D721Med (cell line): ENCODE measurements around the gene IQSEC3.
"Not testable (repeated sequence)": the region's sequence is repeated elsewhere in the genome, so short reads cannot be mapped to it uniquely, and the experiment has no call there.

Experiments used
- DNase-seq: peaks from one replicate; pipeline ENCODE4 v3.0.0; 2011; ENCODE audit warnings: low spot score; ENCODE audit not compliant: insufficient read length
- FAIRE-seq: peaks from 2 replicates; lab custom pipeline; 2011; peaks lifted over from hg19 to GRCh38; lab: Jason Lieb, UNC
- TF ChIP-seq, protein P1 (sequence below): IDR thresholded peaks from 2 replicates; pipeline ENCODE4 v1.5.1; 2012; ENCODE audit warnings: mild to moderate bottlenecking, control low read depth; ENCODE audit not compliant: insufficient read depth; ENCODE audit errors: missing control alignments

Gene IQSEC3

DNA sequence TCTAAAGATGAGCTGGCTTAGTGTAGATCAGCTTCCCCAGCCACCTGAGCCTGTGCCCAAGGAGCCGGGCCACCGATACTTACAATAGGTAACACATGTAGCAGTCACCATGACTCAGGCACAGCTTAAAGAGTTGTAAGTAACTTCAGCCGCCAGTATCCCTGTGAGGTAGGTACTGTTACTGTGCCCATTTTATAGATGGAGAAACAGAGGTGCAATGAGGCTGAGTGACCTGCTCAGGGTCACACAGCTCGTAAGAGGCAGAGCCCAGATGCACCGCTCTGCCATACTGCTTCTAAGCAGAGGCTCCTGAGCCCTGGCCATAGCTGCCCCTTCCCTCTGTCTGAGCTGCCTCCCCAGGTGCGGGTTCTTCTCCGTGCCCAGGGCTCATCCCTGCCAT is 58.5 kb downstream of the IQSEC3 start:
- TF ChIP-seq, protein P1, sequence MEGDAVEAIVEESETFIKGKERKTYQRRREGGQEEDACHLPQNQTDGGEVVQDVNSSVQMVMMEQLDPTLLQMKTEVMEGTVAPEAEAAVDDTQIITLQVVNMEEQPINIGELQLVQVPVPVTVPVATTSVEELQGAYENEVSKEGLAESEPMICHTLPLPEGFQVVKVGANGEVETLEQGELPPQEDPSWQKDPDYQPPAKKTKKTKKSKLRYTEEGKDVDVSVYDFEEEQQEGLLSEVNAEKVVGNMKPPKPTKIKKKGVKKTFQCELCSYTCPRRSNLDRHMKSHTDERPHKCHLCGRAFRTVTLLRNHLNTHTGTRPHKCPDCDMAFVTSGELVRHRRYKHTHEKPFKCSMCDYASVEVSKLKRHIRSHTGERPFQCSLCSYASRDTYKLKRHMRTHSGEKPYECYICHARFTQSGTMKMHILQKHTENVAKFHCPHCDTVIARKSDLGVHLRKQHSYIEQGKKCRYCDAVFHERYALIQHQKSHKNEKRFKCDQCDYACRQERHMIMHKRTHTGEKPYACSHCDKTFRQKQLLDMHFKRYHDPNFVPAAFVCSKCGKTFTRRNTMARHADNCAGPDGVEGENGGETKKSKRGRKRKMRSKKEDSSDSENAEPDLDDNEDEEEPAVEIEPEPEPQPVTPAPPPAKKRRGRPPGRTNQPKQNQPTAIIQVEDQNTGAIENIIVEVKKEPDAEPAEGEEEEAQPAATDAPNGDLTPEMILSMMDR, result no peak
- DNase-seq (no peak), FAIRE-seq (no peak)

DNA sequence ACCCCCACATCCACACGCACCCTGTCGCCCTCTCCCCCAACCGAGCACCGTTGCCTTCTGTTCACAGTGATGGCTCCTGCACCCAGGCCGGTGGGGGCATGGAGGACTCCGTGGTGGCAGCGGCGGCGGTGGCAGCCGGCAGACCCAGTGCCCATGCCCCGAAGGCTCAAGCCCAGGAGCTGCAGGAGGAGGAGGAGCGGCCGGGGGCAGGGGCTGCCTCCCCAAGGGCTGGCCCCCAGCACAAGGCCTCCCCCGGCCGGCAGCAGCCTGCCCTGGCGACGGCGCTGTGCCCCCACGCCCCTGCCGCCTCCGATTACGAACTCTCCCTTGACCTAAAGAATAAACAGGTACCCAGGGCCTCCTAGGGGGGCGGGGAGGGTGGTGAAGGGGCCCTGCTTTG is 59.0 kb downstream of the IQSEC3 start:
- TF ChIP-seq, protein P1, result no peak
- no peak for DNase-seq
- FAIRE-seq, result no peak

DNA sequence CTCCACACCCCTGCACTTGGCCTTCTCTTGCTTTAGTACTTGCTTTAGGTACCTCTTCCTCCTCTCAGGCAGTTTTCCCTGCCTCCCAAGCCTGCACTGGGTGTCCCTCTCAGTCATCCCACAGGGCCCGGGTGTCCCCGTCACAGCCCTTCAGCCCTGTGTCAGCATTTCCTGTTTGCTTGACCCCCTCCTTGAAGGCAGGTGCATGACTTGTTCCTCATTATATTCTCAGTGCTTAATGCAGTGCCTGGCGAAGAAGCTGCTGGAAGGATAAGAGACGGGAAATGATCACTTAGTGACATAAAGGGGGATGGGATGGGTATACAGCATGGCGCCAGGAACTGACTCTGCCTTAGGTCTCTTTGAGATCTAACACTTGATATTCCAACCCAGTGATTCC is 61.5 kb downstream of the IQSEC3 start:
- TF ChIP-seq, protein P1, result no peak
- FAIRE-seq (no peak), DNase-seq (no peak)

DNA sequence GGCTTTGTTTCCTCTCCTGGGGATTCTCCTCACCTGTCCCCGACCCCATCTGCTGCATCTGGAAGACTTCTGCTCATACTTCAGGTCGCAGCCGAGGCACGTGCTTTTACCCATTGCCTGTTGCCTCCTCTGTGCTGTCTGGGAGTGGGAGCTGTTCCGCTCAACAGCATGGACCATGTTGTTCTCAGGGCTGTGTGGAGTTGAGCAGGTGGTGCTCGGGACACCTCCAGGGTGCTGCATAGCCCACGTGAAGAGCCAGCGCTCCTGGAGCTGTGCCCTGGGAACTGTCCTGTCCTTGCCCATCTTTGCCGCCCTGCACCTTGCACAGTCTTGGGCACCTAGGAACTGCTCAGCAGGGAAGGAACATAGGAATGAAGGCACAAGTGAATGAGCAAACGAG is 62.4 kb downstream of the IQSEC3 start:
- no peak for FAIRE-seq
- no peak for DNase-seq
- TF ChIP-seq, protein P1, result no peak

DNA sequence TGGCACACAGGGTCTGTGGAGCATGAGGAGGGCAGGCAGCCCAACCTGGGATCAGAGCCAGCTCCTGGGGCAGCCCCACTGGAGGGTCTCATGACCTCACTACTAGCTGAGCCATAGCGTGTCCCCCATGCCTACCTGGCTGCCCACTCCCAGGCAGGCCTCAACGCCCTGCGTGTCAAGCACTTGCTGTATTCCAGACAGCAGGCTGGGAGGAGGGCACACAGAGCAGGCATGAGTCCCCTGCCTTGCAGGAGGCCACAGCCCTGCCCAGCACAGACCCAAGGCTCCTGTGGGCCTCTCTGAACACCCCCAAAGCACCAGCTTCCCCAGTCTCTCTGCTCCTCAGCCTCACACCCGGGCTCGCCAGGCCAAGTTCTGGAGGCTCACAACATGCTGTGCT is 64.0 kb downstream of the IQSEC3 start:
- FAIRE-seq, result no peak
- DNase-seq, result no peak

DNA sequence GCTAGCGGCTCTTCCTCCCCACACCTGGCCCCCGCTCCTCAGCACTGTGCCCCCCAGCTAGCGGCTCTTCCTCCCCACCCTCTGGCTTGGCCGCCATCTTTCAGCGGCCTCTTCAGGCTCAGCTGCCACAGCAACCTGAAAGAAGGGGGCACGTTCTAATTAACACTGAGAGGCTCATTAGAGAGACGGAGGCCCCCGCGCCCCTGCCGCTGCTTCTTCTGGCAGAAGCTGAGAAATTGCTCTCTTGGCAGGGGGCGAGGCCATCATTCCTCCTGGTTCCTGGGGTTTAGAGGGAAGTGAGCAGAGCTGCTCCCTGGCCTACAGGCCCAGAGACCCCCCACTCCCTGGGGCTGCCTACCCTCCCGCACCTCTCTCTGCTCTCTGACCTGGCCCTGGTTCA is 64.4 kb downstream of the IQSEC3 start:
- TF ChIP-seq, protein P1, result no peak
- no peak for FAIRE-seq
- no peak for DNase-seq

More for the DNA sequence above, 64.0 kb downstream of the IQSEC3 start:
- TF ChIP-seq, protein P1, result no peak

DNA sequence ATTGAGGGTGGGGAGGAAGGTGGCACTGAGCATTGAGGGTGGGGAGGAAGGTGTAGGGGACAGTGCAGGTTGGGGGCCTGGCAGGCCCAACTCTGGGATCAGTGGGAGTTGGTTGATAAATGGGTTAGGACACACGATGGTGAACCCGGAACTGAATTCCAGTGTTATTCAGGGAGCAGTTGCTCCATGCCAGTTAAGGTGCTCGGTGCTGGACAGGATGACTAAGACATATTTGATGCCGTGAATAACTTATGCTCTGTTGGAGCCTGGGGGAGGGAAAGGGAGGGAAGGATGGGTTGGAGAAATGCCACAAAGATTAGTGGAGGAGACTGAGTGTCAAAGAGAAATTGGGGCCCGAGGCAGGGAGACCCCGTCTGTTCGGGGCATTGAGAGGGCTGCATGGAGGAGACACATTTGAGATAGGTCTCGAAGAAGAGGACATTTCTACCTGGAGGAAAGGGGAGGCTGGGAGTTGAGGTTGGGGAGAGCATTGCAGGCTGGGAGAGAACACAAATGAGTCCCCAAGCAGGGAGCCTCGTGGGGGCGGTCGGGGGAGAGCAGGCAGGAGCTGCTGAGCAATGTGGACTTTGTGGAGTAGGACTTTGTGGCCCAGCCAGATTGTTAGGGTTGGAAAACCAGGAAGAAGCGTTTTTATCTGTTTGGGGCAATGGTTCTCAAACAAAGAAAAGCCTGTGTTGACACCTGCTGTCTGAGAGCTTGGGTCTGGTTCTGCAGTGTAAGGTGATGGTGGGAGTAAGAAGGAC is 65.3 kb downstream of the IQSEC3 start:
- DNase-seq, result no peak
- no peak for FAIRE-seq
- TF ChIP-seq, protein P1, result no peak

DNA sequence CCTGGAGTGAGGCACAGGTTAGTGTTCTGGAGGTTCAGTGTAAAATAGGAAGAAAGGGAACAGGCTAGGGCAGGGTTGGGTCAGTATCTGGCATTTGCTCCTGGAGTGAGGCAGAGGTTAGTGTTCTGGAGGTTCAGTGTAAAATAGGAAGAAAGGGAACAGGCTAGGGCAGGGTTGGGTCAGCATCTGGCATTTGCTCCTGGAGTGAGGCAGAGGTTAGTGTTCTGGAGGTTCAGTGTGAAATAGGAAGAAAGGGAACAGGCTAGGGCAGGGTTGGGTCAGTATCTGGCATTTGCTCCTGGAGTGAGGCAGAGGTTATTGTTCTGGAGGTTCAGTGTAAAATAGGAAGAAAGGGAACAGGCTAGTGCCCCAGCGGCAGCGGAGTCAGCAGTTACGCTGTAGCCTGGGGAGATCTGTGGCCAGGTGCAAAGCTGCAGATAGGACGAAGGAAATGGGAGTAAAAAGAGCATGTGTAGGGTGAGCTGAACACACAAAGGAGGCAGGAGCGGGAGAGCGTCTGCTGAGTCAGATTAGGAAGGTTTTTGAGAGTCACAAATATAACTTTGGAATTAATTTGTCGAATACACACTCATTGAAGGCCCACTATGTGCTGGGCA is 67.2 kb downstream of the IQSEC3 start:
- DNase-seq, FAIRE-seq: not testable (repeated sequence)
